Large intestine (tissue), 3 donors: ENCODE data around the gene CARD14. TPM values are rescaled to one million over a fixed set of nuclear protein-coding genes. Genes with fewer than 3 reads are reported as not detected.

Experiments
- DNase-seq, 2 donors: peaks; one replicate each; pipeline versions ENCODE4 v3.0.0 to v3.0.0-alpha.2; 2013
- H3K27ac ChIP-seq: one replicate; pipeline ENCODE4 v1.5.1; 2013; ENCODE audit warnings: low read length
- H3K27me3 ChIP-seq: 2 replicates; pipeline ENCODE4 v1.6.1; 2013; ENCODE audit warnings: low read length; ENCODE audit not compliant: control insufficient read depth, insufficient read depth
- H3K36me3 ChIP-seq: 2 replicates; pipeline ENCODE4 v1.6.1; 2013; ENCODE audit warnings: low read length; ENCODE audit not compliant: control insufficient read depth, insufficient read depth
- H3K4me1 ChIP-seq: one replicate; pipeline ENCODE4 v1.6.1; 2013; ENCODE audit warnings: low read length; ENCODE audit not compliant: control insufficient read depth, insufficient read depth
- H3K4me3 ChIP-seq: one replicate; pipeline ENCODE4 v1.5.1; 2013; ENCODE audit warnings: low read length
- H3K9me3 ChIP-seq: one replicate; pipeline ENCODE4 v1.6.1; 2013; ENCODE audit warnings: mild to moderate bottlenecking, low read depth, low read length, moderate library complexity; ENCODE audit not compliant: control insufficient read depth
- WGBS: methylation state at CpG from one replicate; pipeline ENCODE4 v1.1.5; 2013; ENCODE audit warnings: low lambda C conversion rate; ENCODE audit not compliant: insufficient coverage; 5-methylcytosine and 5-hydroxymethylcytosine counted together
- polyA plus RNA-seq: library from polyadenylated mRNA; unstranded; fragments of 120-200 nt; gene quantifications from one replicate; pipeline ENCODE4 v1.2.1, GENCODE V29; 2013

CARD14 gene
- polyA plus RNA-seq, 1 donor = 3.2 TPM

- Histone ChIP-seq H3K27me3 (no peaks in the 10 kb centered on the region), H3K4me1 (no peaks in the 10 kb centered on the region)
- no CpG with 5 or more reads among the region's 12 CpGs for WGBS
These were observed 39.9 kb downstream of the CARD14 start for GRCh38 chr17:80209765-80210164.

GRCh38 chr17:80210348-80211108, 40.7 kb downstream of the CARD14 start:
- Histone ChIP-seq H3K9me3 (peaks cover 6% of the 10 kb centered on the region), H3K27ac (no peak overlapping the region), H3K4me1 (no peaks in the 10 kb centered on the region), H3K4me3 (no peak overlapping the region), H3K36me3 (peaks cover 75% of the 10 kb centered on the region), H3K27me3 (no peaks in the 10 kb centered on the region)
- 100% methylated on average over 3 of the region's 47 CpGs for WGBS
- DNase-seq = no peak

More at GRCh38 chr17:80209765-80210164, 39.9 kb downstream of the CARD14 start:
- H3K27ac ChIP-seq = no peak overlapping the region
- no peak for DNase-seq
- no peak overlapping the region for H3K4me3 ChIP-seq
- H3K36me3 ChIP-seq = peaks cover 68% of the 10 kb centered on the region
- H3K9me3 ChIP-seq = peaks cover 4% of the 10 kb centered on the region

- no peak for DNase-seq
- peaks cover 87% of the 10 kb centered on the region for H3K36me3 ChIP-seq
- no CpG with 5 or more reads among the region's 22 CpGs for WGBS
- no peak overlapping the region for H3K4me3 ChIP-seq
- H3K27ac ChIP-seq = no peak overlapping the region
- H3K4me1 ChIP-seq = no peaks in the 10 kb centered on the region
- no peaks in the 10 kb centered on the region for H3K27me3 ChIP-seq
- peaks cover 6% of the 10 kb centered on the region for H3K9me3 ChIP-seq
These were observed 42.3 kb downstream of the CARD14 start for GRCh38 chr17:80212109-80212508.

GRCh38 chr17:80212511-80212910, 42.7 kb downstream of the CARD14 start:
- H3K36me3 ChIP-seq = peaks cover 91% of the 10 kb centered on the region
- no peaks in the 10 kb centered on the region for H3K27me3 ChIP-seq
- no peak for DNase-seq
- no peak overlapping the region for H3K27ac ChIP-seq
- no peaks in the 10 kb centered on the region for H3K4me1 ChIP-seq
- no CpG with 5 or more reads among the region's 12 CpGs for WGBS
- peaks cover 6% of the 10 kb centered on the region for H3K9me3 ChIP-seq
- no peak overlapping the region for H3K4me3 ChIP-seq

GRCh38 chr17:80212962-80213642, 43.3 kb downstream of the CARD14 start:
- H3K9me3 ChIP-seq = peaks cover 6% of the 10 kb centered on the region
- no peaks in the 10 kb centered on the region for H3K27me3 ChIP-seq
- H3K36me3 ChIP-seq = peaks cover 92% of the 10 kb centered on the region
- no peak overlapping the region for H3K27ac ChIP-seq
- no peak for DNase-seq
- H3K4me3 ChIP-seq = no peak overlapping the region
- 100% methylated on average over 3 of the region's 19 CpGs for WGBS
- no peaks in the 10 kb centered on the region for H3K4me1 ChIP-seq

GRCh38 chr17:80213643-80213975, 43.8 kb downstream of the CARD14 start:
- H3K27me3 ChIP-seq = no peaks in the 10 kb centered on the region
- peaks cover 91% of the 10 kb centered on the region for H3K36me3 ChIP-seq
- no peak overlapping the region for H3K4me3 ChIP-seq
- H3K27ac ChIP-seq = no peak overlapping the region
- peaks cover 5% of the 10 kb centered on the region for H3K4me1 ChIP-seq
- no peak for DNase-seq
- WGBS = no CpG with 5 or more reads among the region's 17 CpGs
- H3K9me3 ChIP-seq = peaks cover 6% of the 10 kb centered on the region

- WGBS = no CpG with 5 or more reads among the region's 48 CpGs
- Histone ChIP-seq H3K4me1 (peaks cover 7% of the 10 kb centered on the region), H3K4me3 (no peak overlapping the region), H3K27ac (no peak overlapping the region), H3K36me3 (peaks cover 85% of the 10 kb centered on the region), H3K9me3 (peaks cover 6% of the 10 kb centered on the region), H3K27me3 (no peaks in the 10 kb centered on the region)
- no peak for DNase-seq
These were observed 44.4 kb downstream of the CARD14 start for GRCh38 chr17:80214012-80214877.

GRCh38 chr17:80214878-80215210, 45.0 kb downstream of the CARD14 start:
- no peak for DNase-seq
- WGBS = no CpG with 5 or more reads among the region's 17 CpGs

GRCh38 chr17:80216473-80217456, 46.9 kb downstream of the CARD14 start:
- no CpG with 5 or more reads among the region's 40 CpGs for WGBS
- no peak for DNase-seq
- H3K27me3 ChIP-seq = no peaks in the 10 kb centered on the region
- H3K9me3 ChIP-seq = peaks cover 2% of the 10 kb centered on the region
- H3K27ac ChIP-seq = no peak overlapping the region
- H3K4me1 ChIP-seq = peaks cover 12% of the 10 kb centered on the region
- H3K4me3 ChIP-seq = no peak overlapping the region
- H3K36me3 ChIP-seq = peaks cover 59% of the 10 kb centered on the region

More at GRCh38 chr17:80214878-80215210, 45.0 kb downstream of the CARD14 start:
- peaks cover 7% of the 10 kb centered on the region for H3K4me1 ChIP-seq
- H3K36me3 ChIP-seq = peaks cover 79% of the 10 kb centered on the region
- no peak overlapping the region for H3K4me3 ChIP-seq
- no peaks in the 10 kb centered on the region for H3K27me3 ChIP-seq
- H3K27ac ChIP-seq = no peak overlapping the region
- H3K9me3 ChIP-seq = peaks cover 6% of the 10 kb centered on the region
